ENCODE data around the gene CPEB4. TPM values are rescaled to one million over a fixed set of nuclear protein-coding genes. Genes with fewer than 3 reads are reported as not detected.

CPEB4 gene
- total and polyA plus RNA-seq, 9 of the 15 experiments (the other 6 are each of a cell fraction or from before 2014, with no cell fraction given): 7.4 to 21.3 (median 12.4) TPM

- TF ChIP-seq, protein P1, sequence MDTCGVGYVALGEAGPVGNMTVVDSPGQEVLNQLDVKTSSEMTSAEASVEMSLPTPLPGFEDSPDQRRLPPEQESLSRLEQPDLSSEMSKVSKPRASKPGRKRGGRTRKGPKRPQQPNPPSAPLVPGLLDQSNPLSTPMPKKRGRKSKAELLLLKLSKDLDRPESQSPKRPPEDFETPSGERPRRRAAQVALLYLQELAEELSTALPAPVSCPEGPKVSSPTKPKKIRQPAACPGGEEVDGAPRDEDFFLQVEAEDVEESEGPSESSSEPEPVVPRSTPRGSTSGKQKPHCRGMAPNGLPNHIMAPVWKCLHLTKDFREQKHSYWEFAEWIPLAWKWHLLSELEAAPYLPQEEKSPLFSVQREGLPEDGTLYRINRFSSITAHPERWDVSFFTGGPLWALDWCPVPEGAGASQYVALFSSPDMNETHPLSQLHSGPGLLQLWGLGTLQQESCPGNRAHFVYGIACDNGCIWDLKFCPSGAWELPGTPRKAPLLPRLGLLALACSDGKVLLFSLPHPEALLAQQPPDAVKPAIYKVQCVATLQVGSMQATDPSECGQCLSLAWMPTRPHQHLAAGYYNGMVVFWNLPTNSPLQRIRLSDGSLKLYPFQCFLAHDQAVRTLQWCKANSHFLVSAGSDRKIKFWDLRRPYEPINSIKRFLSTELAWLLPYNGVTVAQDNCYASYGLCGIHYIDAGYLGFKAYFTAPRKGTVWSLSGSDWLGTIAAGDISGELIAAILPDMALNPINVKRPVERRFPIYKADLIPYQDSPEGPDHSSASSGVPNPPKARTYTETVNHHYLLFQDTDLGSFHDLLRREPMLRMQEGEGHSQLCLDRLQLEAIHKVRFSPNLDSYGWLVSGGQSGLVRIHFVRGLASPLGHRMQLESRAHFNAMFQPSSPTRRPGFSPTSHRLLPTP (IDR thresholded peaks at IDR 0.05; ENCODE audit: borderline replicate concordance, extremely low read depth, insufficient read length): no peak
- TF ChIP-seq ERF (CRISPR knock-in tag; IDR thresholded peaks at IDR 0.05) (no peak), ZNF436 (CRISPR knock-in tag; IDR thresholded peaks at IDR 0.05) (no peak), ATF2 (CRISPR knock-in tag; IDR thresholded peaks at IDR 0.05) (no peak), ZC3H8 (IDR thresholded peaks at IDR 0.05) (no peak), RBM34 (IDR thresholded peaks at IDR 0.05; ENCODE audit: borderline replicate concordance, insufficient read depth, low read length) (no peak), POLR2AphosphoS5 (IDR thresholded peaks at IDR 0.05; ENCODE audit: control insufficient read depth, insufficient read depth, low read depth, low read length) (no peak), ZNF354B (CRISPR knock-in tag; IDR thresholded peaks at IDR 0.05) (no peak), BRD9 (IDR thresholded peaks at IDR 0.05; ENCODE audit: low read depth, partially characterized antibody) (no peak), CREBBP (IDR thresholded peaks at IDR 0.05; ENCODE audit: low read depth, low read length) (no peak), SREBF2 (CRISPR knock-in tag; IDR thresholded peaks at IDR 0.05) (no peak), CAMTA2 (CRISPR knock-in tag; conservative IDR thresholded peaks at IDR 0.05) (no peak), ZNF408 (CRISPR knock-in tag; IDR thresholded peaks at IDR 0.05; ENCODE audit: low read depth) (no peak), ZNF57 (CRISPR knock-in tag; IDR thresholded peaks at IDR 0.05) (no peak), SNRNP70 (optimal IDR thresholded peaks at IDR 0.05; ENCODE audit: low read depth, low read length) (no peak), CHD2 (IDR thresholded peaks at IDR 0.05; ENCODE audit: low read depth, low read length) (no peak), TAL1 (IDR thresholded peaks at IDR 0.05) (no peak)
Observed at GRCh38 chr5:173888473-173889131, 453 bp downstream of the CPEB4 start (continued).
